Ureter (tissue), 1 donor: ENCODE measurements around the gene ADAMTS2. TPM values are rescaled to one million over a fixed set of nuclear protein-coding genes. Genes with fewer than 3 reads are reported as not detected.

Experiments used
- DNase-seq: peaks from one replicate; pipeline ENCODE4 v3.0.0-alpha.2; 2020; ENCODE audit warnings: low spot score
- total RNA-seq: library from RNA; stranded (reverse); gene quantifications from one replicate; pipeline ENCODE4 v1.2.4, GENCODE V29; 2023
- donor health status: DM: yes; HTN: yes; CAD: no.

ADAMTS2 gene
- total RNA-seq, 1 donor from 2014 or later, result 13.3 TPM

DNA sequence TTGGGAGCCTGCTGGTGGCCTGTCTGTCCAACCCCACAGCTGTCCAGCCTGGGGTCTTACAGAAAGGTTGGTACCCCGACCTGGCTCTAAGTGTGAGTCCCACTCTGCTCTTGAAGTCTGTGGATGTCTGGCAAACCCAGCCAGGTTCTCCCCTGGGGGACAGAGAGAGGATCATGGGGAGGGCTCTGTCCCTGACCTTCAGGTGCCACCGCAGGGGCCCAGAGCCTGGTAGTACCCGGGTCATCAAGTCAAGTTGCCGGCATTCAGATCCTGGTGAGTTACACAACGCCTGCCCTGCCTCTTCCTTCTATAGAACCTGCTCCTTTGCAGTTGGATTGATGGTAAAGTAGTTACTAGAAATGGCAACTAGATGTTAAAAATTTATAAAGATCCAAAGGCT lies 66.7 kb downstream of the ADAMTS2 start:
- DNase-seq, result no peak

DNA sequence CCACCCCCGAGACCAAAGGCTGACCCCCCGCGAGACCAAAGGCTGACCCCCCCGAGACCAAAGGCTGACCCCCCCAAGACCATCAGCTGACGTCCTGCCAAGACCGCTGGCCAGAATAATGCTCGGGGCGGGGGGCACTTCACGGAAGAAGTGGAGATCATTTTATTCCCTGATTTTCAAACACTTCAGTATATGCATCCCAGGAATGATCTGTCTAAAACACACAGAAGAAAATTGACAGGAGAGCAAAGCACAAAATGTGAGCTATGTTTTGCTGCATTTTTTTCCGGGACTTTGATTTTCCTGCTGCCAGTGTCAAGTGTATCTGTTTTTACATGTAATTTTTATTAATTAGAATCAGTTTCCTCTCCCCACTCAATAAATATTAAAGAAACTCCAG lies 67.1 kb downstream of the ADAMTS2 start:
- no peak for DNase-seq

DNA sequence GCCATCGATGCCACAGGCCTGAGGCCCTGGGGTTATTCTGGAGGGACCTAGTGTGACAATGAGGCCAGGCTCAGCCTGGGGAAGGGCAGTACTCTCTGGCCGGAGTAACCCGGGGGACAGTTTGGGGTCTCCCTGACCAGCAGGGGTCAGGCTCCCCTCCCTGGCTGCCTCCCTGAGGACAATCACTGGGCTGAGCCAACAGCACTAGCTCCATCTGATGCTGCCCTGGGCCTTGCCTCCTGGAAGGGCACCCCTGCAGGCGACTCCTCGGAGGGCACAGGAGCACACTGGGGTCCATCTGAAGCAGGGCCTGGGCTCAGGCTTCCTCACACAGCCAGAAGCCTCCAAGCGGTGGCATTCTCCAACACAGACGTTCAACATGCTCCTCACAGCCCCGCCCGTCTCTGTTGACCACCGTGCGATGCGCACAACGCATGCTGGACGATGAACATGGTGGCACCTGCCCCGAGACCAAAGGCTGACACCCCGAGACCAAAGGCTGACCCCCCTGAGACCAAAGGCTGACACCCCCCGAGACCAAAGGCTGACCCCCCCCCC lies 68.3 kb downstream of the ADAMTS2 start:
- no peak for DNase-seq

DNA sequence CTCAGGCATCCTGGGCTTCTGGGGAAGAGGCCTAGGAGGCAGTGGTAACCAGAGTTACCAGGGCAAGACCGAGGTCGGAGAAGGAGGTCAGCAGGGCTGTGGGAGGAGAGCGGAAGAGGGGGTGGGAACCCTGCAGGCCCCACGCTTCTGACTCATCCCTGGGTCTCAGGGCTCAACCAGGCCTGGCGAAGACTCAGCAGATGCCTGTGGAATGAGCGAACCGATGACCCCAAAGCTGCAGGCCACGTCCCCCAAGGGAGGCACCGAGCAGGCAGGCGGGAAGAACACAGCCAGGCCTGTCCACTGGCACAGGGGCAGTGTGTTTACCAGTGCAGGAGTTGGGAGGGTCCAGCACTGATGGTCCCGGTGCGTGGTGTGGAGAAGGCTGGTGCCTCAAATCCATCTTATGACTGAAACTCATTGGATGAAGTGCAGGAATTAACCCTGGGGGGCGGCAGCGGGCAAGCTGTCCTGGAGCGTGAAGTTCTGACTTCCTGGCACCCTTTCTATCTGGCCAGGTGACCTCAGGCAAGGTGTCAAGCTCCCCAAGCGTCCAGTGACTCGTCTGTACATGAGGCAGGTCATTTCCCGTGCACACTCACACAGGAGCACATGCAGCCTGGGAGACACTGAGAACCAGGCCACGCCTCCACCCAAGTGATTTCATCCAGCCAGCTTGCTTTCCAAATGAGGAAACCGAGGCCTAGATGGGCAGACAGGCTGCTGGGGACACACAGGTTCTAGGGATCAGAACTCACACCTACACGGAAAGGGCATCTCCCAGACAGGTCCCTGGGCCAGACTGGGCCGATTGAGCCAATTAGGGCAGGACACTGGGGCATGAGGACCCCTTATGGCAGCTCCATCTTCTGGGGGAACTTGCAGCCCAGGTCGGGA lies 69.1 kb downstream of the ADAMTS2 start:
- DNase-seq, result peak; percentile 63

DNA sequence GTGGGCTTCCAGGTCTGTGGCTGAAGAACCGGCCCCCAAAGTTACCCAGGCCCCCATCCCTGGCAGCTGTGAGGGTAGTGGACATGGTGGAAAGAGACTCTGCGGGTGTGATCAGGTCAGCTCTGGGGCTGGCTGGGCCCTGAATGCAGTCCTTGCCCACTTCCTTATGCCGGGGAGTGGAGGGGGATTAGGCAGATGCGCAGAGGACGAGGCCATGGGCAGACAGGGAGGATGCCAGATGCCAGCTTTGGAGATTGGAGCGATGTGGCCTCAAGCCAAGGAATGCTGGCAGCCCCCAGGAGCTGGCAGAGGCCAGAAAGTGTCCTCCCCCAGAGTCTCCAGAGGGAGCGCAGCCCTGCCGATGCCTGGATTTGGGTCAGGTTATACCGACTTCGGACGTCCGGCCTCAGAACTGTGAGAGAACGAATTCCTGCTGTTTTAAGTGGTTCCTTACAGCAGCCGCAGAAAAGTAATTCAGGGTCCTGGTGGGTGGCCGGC lies 69.8 kb downstream of the ADAMTS2 start:
- no peak for DNase-seq

DNA sequence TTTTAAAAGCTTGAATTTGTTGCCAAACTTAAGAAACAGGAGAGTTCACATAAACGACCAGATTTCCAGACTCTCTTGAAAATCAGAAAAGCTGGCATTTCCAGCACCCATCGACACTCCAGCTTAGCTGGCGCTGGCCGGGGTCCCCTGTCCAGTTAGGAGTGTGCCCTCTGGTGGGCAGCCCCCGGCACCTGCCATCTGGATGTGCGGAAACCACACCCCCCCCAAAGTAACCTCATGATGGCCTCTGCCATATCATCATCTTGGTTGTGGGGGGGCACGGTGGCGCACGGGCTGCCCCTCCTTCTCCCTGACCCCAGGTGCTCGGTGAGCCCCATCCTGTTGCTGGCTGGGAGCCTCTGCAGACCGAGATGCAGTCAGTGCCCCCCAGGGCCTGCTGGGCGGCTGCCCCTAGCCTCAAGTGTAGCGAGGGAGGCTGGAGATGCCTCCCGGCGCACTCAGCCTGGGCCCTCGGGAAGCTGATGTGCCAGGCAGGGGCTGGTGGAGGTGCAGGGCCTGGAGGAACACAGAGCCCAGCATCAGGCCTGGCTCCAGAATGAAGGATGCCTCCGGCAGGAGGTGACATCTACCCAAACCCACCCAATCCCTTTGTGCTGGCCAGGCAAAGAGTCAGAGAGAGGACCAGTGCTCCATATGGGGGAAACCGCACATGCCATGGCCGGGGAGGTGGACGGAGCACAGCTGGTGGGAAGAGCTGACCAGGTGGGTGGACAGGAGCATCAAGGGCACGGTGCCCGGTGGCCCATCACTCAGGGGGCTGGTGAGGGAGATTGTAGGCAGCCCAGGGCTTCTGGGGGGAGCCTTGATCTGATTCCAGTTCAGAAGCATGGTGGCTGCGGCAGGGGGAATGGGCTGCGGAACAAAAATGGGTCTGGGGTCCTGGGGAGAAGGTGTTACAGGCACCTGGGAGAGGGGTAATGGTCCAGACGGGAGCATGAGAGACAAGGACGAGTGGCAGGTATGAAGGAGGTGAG lies 70.6 kb downstream of the ADAMTS2 start:
- DNase-seq, result no peak

DNA sequence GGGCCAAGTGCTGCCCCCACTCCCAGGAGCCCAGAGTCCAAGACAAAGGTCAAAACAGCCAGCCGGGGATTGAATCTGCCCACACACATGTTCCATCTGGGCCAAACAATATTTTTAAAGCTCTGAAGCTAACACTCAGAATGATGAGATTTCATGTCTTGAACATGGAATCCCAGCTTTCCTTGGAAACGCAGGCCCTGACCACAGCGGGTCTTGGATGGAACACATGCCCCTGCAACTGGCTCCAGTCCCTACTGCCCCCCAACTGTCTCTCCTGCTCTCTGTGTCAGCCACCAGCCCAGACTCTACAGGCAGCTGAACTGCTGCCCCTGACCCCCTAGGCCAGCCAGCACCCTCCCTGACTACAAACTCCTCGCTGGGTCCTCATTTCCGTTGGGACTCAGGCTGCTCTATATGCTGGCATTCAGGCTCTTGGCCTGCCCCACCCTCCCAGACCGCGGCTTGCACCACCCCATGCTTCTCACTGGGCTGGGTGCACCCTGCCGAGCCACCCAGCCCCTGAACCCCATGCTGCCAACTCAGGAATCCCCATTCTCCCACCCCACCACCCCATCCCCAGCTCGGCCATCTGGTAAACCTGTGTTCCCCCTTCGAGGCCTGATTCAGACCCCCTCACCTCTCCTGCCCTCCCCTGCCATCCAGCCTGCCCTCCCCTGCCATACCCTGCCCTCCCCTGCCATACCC lies 71.7 kb downstream of the ADAMTS2 start:
- DNase-seq, result no peak

DNA sequence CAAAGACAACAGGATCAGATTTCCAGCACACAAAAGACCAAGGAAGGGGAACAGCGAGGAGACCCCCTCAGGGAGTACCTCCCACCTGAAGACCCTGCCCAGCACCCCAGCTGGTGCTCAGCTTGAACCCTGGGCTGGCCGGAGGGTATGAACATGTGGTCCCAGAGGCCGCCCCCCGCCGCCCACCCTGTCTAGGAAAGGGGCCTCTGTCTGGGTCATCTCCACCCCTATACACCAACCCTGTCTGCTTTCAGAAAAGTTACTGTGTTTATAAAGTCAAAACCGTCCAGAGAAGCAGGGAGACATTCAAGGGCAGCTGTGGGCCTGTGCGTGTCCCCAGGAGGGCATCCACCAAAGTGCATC lies 72.2 kb downstream of the ADAMTS2 start:
- DNase-seq, result no peak

DNA sequence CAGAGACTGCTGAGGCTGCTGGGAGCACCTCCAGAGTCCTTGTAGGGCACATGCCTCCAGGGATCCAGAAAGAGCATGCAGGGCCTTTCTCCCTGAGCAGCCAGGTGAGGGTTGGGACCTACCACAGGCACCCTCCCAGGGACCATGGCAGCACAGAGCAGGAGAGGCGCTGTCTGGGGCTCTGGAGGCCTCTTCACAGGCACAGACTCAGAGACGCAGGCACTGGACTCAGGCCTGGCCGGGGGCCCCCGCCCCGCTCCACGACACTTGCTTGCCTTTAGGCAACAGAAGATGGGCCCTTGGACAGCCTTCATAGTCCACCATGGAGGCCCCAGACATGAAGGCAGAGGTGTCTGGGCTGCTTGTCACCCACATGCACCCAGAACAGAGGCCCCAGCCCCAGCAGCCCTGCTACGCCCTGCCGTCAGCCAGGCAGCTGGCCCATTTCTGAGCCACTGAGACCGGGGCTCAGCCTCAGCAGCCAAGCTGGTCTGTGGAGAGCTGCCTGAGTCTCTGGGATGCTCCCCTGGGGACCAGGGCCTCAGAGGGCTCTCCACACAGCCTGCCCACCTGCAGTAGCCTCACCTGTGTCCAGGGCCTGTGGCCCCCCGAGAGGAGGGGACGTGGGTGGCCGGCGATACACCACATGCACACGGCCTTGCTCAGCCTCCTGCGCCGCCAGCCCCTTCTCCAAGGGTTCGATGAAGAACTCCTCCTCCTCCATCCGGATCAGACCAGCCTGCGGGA lies 72.8 kb downstream of the ADAMTS2 start:
- no peak for DNase-seq

DNA sequence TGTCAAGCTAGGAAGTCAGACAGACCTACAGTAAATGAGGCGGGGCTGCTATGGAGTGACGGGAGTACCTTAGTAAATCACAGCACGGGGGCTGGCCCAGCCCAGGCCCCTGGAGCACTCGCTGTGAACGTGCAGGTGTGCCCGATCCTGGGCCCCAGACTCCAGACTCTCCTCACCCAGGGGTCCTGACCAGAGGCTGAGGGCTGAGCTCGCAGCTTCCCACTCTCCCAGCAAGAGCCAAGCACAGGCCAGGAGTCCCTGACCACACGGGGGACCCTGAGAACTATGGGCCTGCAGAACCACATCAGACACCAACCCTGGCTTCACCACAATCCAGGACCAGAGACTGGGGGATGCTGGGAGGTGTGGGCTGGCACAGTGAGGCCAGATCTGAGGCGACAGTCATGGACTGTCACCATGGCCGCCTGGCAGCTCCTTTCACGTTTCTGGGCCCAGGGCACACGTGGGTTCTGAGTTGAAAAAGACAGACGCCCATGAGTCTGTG lies 73.4 kb downstream of the ADAMTS2 start:
- no peak for DNase-seq

DNA sequence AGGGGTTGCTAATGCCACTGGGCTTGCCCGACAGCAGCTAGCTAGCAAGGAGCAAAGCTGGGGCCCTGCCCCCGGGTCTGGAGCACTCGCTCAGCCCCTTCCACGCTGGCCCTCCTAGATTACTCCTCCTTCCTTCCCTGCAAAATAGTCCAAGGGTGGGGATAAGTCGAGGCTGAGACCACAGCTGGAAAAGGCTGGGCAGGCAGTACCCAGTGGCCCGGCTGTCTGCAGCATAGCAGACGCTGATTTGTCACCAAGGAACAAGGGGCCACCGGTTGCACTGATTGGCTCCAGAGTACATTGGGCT lies 73.9 kb downstream of the ADAMTS2 start:
- no peak for DNase-seq

DNA sequence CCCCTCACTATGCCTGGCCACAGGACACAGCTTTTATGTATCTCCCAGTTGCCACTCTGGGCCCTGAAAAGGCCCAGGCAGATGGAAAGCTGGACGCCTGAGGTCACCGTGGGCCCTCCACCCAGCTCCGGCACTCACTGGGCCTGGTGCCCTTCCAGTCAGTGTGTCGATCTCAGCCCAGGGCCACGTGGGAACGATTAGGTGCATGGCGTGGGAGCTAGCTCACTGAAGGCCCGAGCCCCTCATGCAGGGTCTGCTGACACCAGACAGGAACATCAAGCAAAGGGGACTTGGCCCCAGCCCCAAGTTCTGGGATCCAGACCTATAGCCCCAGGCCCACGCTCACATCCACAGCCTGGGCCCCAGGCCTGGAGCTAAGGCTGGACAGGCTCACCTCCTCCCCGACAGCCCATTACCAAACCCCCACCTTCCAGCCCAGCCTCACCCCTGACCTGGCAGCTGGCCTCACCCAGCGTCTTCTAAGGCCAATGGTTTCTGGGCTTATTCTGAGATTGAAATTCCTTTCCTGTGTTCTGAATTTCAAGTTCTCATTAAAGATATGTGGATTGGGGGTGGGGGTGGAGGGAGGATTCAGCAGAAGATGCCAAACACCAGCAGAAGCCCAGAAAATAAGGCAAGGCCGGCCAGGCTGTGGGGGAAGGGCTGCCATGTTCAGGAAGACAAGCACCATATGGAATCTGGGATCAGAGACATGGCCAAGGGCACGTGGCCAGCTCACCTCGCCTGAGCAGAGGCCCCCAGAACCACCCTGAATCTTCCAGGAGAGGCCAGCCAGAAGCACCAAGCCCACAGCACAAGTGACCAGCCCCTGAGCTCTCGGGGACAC lies 74.5 kb downstream of the ADAMTS2 start:
- peak; percentile 45 for DNase-seq

DNA sequence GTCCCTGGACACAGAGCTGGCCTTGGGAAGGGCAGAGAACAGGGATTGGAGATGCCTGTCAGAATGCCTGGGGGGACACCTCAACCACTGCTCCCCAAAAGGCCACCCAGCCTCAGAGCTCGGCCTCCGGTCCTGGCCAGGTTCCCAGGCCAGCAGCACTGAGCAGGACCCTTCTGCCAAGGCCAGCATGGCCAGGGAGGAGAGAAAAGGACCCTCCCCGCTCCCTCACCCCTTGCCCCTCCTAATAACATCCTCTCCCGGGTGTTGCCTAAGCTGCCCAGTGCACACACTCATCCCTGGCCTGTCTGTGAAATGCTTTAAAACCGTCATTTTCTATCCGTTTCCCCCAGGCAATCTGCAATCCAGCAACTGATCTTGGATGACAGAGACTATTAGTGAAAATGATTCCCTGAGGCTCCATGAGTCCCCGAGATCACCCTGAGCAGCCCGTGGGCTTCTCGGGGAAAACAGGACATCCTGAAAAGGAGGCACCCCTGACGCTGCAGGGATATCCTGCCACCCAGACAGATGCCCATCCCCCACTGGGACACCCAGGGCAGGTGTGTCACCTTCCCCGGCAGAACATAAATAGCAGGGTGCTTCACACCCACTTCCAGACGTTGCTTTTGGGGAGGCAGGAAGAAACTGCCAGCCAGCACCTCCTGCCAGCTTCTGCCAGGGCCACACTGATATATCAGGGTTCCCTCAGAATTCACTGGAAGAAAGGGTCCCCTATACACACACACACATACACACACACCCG lies 75.3 kb downstream of the ADAMTS2 start:
- peak; percentile 38 for DNase-seq

DNA sequence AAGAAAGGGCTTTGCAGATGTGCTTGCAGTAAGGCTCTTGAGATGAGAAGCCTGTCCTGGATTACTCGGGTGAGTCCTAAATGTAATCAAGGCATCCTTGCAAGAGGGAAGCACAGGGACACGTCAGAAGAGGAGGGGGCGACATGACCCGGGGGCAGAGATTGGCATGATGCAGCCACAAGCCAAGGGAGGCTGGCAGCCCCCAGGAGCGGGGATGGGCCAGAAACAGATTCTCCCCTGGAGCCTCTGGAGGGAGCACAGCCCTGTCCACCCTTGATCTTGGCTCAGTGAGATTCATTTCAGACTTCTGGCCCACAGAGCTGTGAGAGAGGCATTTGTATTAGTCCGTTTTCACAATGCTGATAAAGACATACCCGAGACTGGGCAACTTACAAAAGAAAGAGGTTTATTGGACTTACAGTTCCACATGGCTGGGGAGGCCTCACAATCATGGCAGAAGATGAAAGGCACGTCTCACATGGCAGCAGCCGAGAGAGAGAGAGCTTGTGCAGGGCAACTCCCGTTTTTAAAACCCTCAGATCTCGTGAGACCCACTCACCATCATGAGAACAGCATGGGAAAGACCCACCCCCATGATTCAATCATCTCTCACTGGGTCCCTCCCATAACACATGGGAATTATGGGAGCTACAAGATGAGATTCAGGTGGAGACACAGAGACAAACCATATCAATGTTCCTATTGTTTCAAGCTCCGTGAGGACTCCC lies 76.1 kb downstream of the ADAMTS2 start:
- peak; percentile 39 for DNase-seq

DNA sequence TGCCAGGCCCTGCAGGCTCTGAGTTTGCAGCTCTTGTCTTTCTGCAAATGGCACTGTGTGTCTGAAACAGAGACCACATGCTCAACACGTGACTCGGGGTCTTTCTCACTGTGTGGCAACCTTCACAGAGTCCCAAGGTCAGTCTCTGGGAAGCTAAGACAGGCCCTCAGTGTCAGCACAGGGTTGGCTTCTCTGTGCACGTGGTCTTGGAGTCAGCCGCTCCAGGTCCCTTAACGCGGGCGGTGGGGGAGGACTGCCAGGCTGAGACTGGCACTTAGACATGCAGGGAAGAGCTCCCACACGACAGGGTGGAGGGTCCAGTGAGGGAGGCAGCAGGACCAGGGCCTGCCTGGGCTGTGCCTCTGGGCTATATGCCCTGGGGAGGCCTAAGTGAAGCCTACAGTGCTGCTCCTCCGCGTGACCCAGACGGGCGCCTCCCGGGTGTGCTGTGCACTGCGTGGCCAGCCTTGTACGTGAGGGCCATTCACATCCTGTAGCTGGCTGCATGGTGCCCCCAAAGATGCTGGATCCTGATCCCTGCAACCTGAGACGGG lies 76.8 kb downstream of the ADAMTS2 start:
- DNase-seq, result peak; percentile 37

DNA sequence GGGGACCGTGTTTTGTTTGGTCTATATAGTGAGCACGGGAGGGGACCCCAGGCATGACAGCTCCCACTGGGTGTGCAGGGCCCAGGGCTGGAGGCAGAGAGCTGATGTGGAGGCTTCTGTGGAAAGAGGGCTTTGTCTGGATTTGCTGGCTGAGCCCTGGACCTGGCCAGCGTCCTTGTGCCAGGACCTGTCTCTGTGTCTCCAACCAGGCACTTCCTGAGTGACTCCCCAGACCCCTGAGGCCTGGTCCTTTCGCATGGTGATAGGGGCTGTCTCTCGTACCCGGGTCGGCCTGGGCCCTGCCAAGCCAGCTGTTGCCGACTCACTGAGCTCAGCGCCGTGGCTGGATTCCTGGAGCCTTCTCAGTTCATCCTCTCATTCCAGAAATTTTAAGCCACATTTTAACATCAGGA lies 77.6 kb downstream of the ADAMTS2 start:
- DNase-seq, result peak; percentile 26

DNA sequence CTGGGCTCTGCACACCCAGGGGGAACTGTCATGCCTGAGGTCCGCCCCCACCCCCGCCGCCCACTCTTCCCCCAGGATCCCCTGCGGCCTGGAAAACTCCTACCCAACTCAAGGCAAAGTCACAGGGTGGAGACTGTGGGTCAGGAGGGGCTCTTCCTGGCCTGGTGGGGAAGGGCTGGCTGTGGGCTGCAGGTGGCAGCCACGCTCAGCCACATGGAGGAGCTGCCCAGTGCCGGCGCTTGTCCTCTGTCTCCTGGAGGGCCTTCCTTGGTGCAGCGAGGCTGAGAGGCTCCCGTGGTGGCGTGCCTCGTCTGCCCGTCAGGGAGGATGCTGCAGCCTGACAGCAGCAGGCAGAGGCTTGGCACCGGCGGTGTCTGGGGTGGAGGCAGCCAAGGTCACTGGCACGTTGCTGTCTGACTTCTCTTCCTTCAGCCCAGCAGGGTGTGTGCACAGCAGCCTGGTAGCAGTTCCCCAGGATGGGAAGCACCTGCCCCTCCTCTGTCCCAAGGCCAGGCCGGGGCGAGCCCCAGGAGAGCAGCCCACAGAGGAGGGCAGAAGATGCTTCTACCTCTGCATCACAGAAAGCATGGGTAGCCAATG lies 78.1 kb downstream of the ADAMTS2 start:
- DNase-seq, result peak; percentile 44
